ENCODE data around the gene GNA12. TPM values are rescaled to one million over a fixed set of nuclear protein-coding genes. Genes with fewer than 3 reads are reported as not detected.

The GNA12 gene
- total RNA-seq, 3 donors from 2014 or later (not counting 1 experiment from before 2014, with no cell fraction given), result 12.6 to 20.2 (median 19.5) TPM

DNA sequence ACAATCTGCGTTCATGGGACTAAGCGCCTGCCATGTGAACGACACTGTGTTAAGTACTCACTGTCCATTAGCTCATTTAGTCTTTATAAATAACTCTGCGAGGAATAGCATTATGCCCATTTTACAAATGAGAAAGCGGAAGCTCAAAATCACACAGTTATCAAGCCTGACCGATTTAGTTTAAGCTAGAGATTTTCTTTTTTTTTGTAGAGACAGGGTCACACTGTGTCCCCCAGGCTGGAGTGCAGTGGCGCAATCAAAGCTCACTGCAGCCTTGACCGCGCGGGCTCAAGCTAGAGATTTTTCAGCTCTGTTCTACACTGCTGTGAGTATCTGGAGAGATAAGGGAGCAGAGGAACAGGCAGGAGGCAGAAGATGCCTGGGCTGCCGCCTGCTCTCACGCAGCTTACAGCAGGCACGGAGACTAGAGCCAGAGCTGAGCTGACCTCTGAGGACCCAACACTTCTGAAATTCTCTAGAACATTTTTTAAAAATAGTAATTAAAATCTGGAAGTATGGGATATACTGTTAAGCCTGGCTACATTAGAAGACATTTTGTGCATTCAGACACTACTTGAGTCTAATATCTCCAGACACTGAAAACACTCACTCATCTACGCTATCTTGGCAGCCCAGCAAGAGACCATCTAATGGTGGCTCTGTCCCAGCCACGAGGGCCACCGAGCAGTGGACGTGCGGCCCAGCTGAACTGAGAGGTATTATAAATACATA is 38.7 kb downstream of the GNA12 start:
- H3K9me3 Mint-ChIP-seq, result no peaks in the 10 kb centered on the region
- Histone ChIP-seq H3K36me3 (ENCODE audit: control insufficient read depth, insufficient read depth, low read length) (no peaks in the 10 kb centered on the region), H3K4me3 (ENCODE audit: low read length) (no peak overlapping the region), H3K9me3 (ENCODE audit: control insufficient read depth, insufficient read depth, low read length) (no peaks in the 10 kb centered on the region), H3K27me3 (ENCODE audit: control insufficient read depth, insufficient read depth, low read length) (no peaks in the 10 kb centered on the region), H3K27ac (ENCODE audit: low read length) (no peak overlapping the region), H3K4me1 (ENCODE audit: control insufficient read depth, insufficient read depth, low read length) (peaks cover 10% of the 10 kb centered on the region)
- H3K27me3 Mint-ChIP-seq (ENCODE audit: low read depth in 2 of 2), result no peaks in the 10 kb centered on the region
- DNase-seq, result no peak
- H3K4me3 Mint-ChIP-seq, result no peak overlapping the region
- no peaks in the 10 kb centered on the region for H3K36me3 Mint-ChIP-seq
- peaks cover 20 to 28% of the 10 kb centered on the region in 2 donors for H3K4me1 Mint-ChIP-seq
- no peak for ATAC-seq
- intact Hi-C loops (cut with micrococcal nuclease), result no loop called here
- TF ChIP-seq, protein P1, sequence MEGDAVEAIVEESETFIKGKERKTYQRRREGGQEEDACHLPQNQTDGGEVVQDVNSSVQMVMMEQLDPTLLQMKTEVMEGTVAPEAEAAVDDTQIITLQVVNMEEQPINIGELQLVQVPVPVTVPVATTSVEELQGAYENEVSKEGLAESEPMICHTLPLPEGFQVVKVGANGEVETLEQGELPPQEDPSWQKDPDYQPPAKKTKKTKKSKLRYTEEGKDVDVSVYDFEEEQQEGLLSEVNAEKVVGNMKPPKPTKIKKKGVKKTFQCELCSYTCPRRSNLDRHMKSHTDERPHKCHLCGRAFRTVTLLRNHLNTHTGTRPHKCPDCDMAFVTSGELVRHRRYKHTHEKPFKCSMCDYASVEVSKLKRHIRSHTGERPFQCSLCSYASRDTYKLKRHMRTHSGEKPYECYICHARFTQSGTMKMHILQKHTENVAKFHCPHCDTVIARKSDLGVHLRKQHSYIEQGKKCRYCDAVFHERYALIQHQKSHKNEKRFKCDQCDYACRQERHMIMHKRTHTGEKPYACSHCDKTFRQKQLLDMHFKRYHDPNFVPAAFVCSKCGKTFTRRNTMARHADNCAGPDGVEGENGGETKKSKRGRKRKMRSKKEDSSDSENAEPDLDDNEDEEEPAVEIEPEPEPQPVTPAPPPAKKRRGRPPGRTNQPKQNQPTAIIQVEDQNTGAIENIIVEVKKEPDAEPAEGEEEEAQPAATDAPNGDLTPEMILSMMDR (IDR thresholded peaks at IDR 0.05), result no peak
- no peak overlapping the region for H3K27ac Mint-ChIP-seq
- WGBS (ENCODE audit: insufficient coverage), result 93% methylated on average over 18 of the region's 18 CpGs

DNA sequence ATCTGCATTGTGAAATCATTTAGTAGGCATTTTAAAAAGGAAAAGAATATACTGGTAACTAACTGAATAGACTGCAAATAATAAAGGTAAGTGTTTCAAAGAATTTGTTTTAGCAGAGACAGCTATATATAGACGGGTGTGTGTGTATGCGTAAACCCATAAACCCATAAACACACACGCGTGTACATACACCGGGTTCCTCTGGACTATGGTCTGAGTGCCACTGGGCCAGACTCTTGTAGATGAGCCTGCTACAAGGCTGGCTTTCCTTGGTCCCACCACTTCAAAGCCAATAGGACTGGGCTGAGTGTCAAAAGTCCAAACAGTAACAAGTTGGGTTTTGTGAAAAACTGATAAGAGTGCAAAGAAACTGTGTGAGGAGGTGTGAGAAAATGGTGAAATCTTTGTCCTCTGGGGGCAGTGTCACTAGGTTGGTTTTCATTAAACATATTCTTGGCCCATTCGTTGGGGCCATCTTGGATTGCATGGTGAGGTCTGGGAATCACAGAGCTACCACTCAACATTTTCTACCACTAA is 39.8 kb downstream of the GNA12 start:
- H3K27ac Mint-ChIP-seq, result no peak overlapping the region
- Histone ChIP-seq H3K9me3 (ENCODE audit: control insufficient read depth, insufficient read depth, low read length) (no peaks in the 10 kb centered on the region), H3K27ac (ENCODE audit: low read length) (no peak overlapping the region), H3K4me1 (ENCODE audit: control insufficient read depth, insufficient read depth, low read length) (peaks cover 10% of the 10 kb centered on the region), H3K4me3 (ENCODE audit: low read length) (no peak overlapping the region), H3K27me3 (ENCODE audit: control insufficient read depth, insufficient read depth, low read length) (no peaks in the 10 kb centered on the region), H3K36me3 (ENCODE audit: control insufficient read depth, insufficient read depth, low read length) (no peaks in the 10 kb centered on the region)
- 92% methylated on average over 4 of the region's 6 CpGs for WGBS (ENCODE audit: insufficient coverage)
- H3K4me3 Mint-ChIP-seq, result no peak overlapping the region
- no peaks in the 10 kb centered on the region for H3K9me3 Mint-ChIP-seq
- intact Hi-C loops (cut with micrococcal nuclease), result no loop called here
- no peak for DNase-seq
- H3K36me3 Mint-ChIP-seq, result no peaks in the 10 kb centered on the region
- TF ChIP-seq, protein P1 (IDR thresholded peaks at IDR 0.05), result no peak
- no peaks in the 10 kb centered on the region for H3K27me3 Mint-ChIP-seq (ENCODE audit: low read depth in 2 of 2)
- H3K4me1 Mint-ChIP-seq, result peaks cover 19 to 37% of the 10 kb centered on the region in 2 donors
- no peak for ATAC-seq

DNA sequence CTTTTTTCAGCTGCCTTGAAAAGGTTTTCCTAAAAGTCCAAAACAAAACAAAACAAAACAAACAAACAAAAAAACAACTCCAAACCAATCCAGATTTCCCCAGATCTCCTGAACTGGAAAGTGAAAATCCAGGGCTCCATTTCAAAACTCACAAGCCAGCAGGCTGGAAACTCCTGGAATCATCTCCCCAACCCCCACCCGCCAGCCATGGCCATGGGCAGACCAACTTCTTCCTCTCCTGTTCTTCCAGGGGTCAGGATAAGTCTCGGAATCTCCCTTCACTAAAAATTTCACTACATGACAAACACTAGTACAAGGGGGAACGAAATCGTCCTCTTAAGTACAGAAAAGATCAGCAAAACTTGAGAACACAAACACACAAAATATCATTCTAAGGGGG is 40.4 kb downstream of the GNA12 start:
- Histone ChIP-seq H3K27me3 (ENCODE audit: control insufficient read depth, insufficient read depth, low read length) (no peaks in the 10 kb centered on the region), H3K9me3 (ENCODE audit: control insufficient read depth, insufficient read depth, low read length) (no peaks in the 10 kb centered on the region), H3K4me1 (ENCODE audit: control insufficient read depth, insufficient read depth, low read length) (peaks cover 10% of the 10 kb centered on the region), H3K4me3 (ENCODE audit: low read length) (no peak overlapping the region), H3K27ac (ENCODE audit: low read length) (no peak overlapping the region), H3K36me3 (ENCODE audit: control insufficient read depth, insufficient read depth, low read length) (no peaks in the 10 kb centered on the region)
- Mint-ChIP-seq H3K27me3 (ENCODE audit: low read depth in 2 of 2) (no peaks in the 10 kb centered on the region), H3K36me3 (no peaks in the 10 kb centered on the region), H3K9me3 (no peaks in the 10 kb centered on the region), H3K4me3 (no peak overlapping the region), H3K4me1 (peaks cover 14 to 34% of the 10 kb centered on the region in 2 donors), H3K27ac (no peak overlapping the region)
- ATAC-seq (no peak), DNase-seq (no peak)
- TF ChIP-seq, protein P1 (IDR thresholded peaks at IDR 0.05), result no peak
- intact Hi-C loops (cut with micrococcal nuclease), result no loop called here
- 96% methylated on average over 2 of the region's 4 CpGs for WGBS (ENCODE audit: insufficient coverage)

DNA sequence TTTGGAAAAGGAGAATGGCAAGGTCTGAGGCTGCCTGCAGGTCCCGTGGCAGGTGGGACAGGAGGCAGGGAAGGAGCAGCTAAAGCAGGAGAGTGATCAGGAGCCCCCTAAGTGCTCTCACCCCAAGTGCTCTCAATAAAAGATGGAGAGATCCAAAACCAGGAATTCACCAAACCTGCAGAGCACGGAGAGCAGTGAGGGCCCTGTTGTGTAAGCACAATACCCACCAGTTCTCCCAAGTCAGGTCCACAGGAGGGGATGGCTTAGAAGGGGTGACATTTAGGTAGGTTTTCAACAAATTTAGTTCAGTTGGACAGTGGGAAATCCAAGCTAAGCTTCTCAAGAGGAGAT is 40.8 kb downstream of the GNA12 start:
- intact Hi-C loops (cut with micrococcal nuclease), result no loop called here

More for the DNA sequence above, 40.8 kb downstream of the GNA12 start:
- no peaks in the 10 kb centered on the region for H3K36me3 ChIP-seq (ENCODE audit: control insufficient read depth, insufficient read depth, low read length)
- DNase-seq (no peak), ATAC-seq (no peak)
- Mint-ChIP-seq H3K36me3 (no peaks in the 10 kb centered on the region), H3K4me1 (peaks cover 11 to 31% of the 10 kb centered on the region in 2 donors), H3K4me3 (no peak overlapping the region), H3K27ac (no peak overlapping the region), H3K9me3 (no peaks in the 10 kb centered on the region), H3K27me3 (ENCODE audit: low read depth in 2 of 2) (no peaks in the 10 kb centered on the region)
- H3K27me3 ChIP-seq (ENCODE audit: control insufficient read depth, insufficient read depth, low read length), result no peaks in the 10 kb centered on the region
- peaks cover 6% of the 10 kb centered on the region for H3K4me1 ChIP-seq (ENCODE audit: control insufficient read depth, insufficient read depth, low read length)
- WGBS (ENCODE audit: insufficient coverage), result 92% methylated on average over 1 of the region's 2 CpGs
- no peaks in the 10 kb centered on the region for H3K9me3 ChIP-seq (ENCODE audit: control insufficient read depth, insufficient read depth, low read length)
- TF ChIP-seq, protein P1 (IDR thresholded peaks at IDR 0.05), result no peak
- no peak overlapping the region for H3K27ac ChIP-seq (ENCODE audit: low read length)
- no peak overlapping the region for H3K4me3 ChIP-seq (ENCODE audit: low read length)

All from natural killer cell (primary cell).